ENCODE data around the gene RPL6. TPM values are rescaled to one million over a fixed set of nuclear protein-coding genes. Genes with fewer than 3 reads are reported as not detected.

Gene RPL6
- total RNA-seq, 6 donors from 2014 or later, result 540 to 983 (median 822) TPM

DNA sequence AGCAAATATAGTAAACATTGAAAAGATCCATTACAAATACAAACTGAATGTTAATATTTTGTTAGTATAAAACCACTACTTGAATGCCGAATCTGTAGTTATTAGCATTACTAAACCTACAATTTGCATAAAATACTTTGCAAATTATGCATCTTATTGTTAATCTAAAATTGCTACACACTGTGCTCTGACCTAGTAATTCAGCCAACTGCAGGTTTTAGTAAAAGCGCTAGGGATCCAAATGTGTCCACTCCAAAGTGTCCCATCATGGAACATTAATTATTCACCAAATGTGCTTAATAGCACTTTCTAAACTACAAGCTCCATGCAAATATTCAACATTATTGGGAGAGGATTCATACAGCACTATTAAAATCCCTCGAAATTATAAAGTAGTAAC lies 41.4 kb downstream of the RPL6 start:
- H3K9me3 ChIP-seq, result no peaks in the 10 kb centered on the region
- H3K27me3 ChIP-seq, result no peaks in the 10 kb centered on the region
- H3K4me3 ChIP-seq, result no peak overlapping the region
- no peak for ATAC-seq (ENCODE audit: low FRiP score in 2 of 2)
- no peak overlapping the region for H3K27ac ChIP-seq
- H3K4me1 ChIP-seq, result peaks cover 0 to 7% (median 4%) of the 10 kb centered on the region in 4 donors
- 91 to 92% methylated on average over 3 of the region's 3 CpGs for WGBS, 2 donors
- TF ChIP-seq POLR2AphosphoS5 (IDR thresholded peaks at IDR 0.05) (no peak), EP300 (IDR thresholded peaks at IDR 0.05) (no peak), POLR2A (IDR thresholded peaks at IDR 0.05) (no peak)
- TF ChIP-seq, protein P1, sequence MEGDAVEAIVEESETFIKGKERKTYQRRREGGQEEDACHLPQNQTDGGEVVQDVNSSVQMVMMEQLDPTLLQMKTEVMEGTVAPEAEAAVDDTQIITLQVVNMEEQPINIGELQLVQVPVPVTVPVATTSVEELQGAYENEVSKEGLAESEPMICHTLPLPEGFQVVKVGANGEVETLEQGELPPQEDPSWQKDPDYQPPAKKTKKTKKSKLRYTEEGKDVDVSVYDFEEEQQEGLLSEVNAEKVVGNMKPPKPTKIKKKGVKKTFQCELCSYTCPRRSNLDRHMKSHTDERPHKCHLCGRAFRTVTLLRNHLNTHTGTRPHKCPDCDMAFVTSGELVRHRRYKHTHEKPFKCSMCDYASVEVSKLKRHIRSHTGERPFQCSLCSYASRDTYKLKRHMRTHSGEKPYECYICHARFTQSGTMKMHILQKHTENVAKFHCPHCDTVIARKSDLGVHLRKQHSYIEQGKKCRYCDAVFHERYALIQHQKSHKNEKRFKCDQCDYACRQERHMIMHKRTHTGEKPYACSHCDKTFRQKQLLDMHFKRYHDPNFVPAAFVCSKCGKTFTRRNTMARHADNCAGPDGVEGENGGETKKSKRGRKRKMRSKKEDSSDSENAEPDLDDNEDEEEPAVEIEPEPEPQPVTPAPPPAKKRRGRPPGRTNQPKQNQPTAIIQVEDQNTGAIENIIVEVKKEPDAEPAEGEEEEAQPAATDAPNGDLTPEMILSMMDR (IDR thresholded peaks at IDR 0.05), result no peak
- H3K36me3 ChIP-seq, result no peaks in the 10 kb centered on the region
- DNase-seq, result no peak

DNA sequence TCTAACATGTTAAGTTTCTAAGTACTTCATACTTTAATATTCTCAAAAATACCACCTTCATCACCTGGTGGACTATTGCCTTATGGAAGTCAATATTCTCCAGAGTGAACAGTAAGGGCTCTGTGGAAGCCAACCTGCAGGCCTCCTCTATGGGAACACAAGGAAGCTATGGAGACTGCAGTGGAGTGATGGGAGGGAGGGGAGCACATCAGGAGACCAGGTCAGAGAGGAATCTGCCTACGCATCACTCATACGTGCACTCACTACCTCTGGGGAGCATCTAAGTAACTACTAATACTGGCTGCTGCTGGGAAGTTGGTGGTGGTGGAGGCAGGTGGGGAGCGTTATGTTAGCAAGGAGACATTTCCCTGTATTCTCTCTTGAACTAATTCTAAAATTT lies 47.1 kb downstream of the RPL6 start:
- DNase-seq, result no peak
- H3K27me3 ChIP-seq, result no peaks in the 10 kb centered on the region
- ATAC-seq (ENCODE audit: low FRiP score in 2 of 2), result no peak
- H3K9me3 ChIP-seq, result no peaks in the 10 kb centered on the region
- 98% methylated on average over 3 of the region's 3 CpGs for WGBS, 2 donors
- no peak overlapping the region for H3K4me3 ChIP-seq
- no peaks in the 10 kb centered on the region for H3K4me1 ChIP-seq
- no peak overlapping the region for H3K27ac ChIP-seq
- H3K36me3 ChIP-seq, result no peaks in the 10 kb centered on the region
- TF ChIP-seq POLR2A (IDR thresholded peaks at IDR 0.05) (no peak), EP300 (IDR thresholded peaks at IDR 0.05) (no peak), POLR2AphosphoS5 (IDR thresholded peaks at IDR 0.05) (no peak)
- TF ChIP-seq, protein P1 (IDR thresholded peaks at IDR 0.05), result no peak

DNA sequence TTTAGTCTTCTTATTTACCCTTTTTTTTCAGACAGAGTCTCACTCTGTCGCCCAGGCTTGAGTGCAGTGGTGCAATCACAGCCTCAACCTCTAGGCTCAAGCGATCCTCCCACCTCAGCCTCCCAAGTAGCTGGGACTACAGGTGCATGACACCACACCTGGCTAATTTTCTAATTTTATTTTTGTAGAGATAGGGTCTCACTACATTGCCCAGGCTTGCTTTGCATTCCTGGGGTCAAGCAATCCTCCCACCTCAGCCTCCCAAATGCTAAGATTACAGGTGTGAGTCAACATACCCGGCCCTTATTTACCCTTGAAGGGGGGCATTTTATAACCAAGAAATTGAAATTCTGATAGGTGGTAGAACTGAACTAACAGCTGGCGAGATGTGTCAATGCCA lies 48.1 kb downstream of the RPL6 start:
- TF ChIP-seq POLR2A (IDR thresholded peaks at IDR 0.05) (no peak), EP300 (IDR thresholded peaks at IDR 0.05) (no peak), POLR2AphosphoS5 (IDR thresholded peaks at IDR 0.05) (no peak)
- TF ChIP-seq, protein P1 (IDR thresholded peaks at IDR 0.05), result no peak
- Histone ChIP-seq H3K36me3 (no peaks in the 10 kb centered on the region), H3K4me3 (no peak overlapping the region), H3K27ac (no peak overlapping the region), H3K4me1 (no peaks in the 10 kb centered on the region), H3K9me3 (no peaks in the 10 kb centered on the region), H3K27me3 (no peaks in the 10 kb centered on the region)
- WGBS, 2 donors, result 90 to 91% methylated on average over 4 of the region's 4 CpGs
- DNase-seq (no peak), ATAC-seq (ENCODE audit: low FRiP score in 2 of 2) (no peak)

DNA sequence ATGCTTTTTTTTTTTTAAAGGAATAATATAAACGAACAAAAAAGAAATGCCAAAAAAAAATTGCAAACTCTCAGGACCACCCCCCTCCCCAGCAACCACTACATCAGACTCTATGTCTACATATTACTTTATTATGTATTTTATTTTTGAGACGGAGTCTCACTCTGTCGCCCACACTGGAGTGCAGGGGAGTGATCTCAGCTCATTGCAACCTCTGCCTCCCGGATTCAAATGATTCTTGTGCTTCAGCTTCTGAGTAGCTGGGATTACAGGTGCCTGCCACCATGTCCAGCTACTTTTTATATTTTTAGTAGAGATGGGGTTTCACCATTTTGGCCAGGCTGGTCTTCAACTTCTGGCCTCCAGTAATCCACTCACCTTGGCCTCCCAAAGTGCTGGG lies 50.1 kb downstream of the RPL6 start:
- Histone ChIP-seq H3K4me1 (no peaks in the 10 kb centered on the region), H3K27ac (no peak overlapping the region), H3K27me3 (no peaks in the 10 kb centered on the region), H3K4me3 (no peak overlapping the region), H3K36me3 (no peaks in the 10 kb centered on the region), H3K9me3 (no peaks in the 10 kb centered on the region)
- ATAC-seq (ENCODE audit: low FRiP score in 2 of 2) (no peak), DNase-seq (no peak)
- 94 to 95% methylated on average over 4 of the region's 4 CpGs for WGBS, 2 donors
- TF ChIP-seq, protein P1 (IDR thresholded peaks at IDR 0.05), result no peak
- TF ChIP-seq EP300 (IDR thresholded peaks at IDR 0.05), result no peak
- TF ChIP-seq POLR2A (IDR thresholded peaks at IDR 0.05), result no peak
- TF ChIP-seq POLR2AphosphoS5 (IDR thresholded peaks at IDR 0.05), result no peak

DNA sequence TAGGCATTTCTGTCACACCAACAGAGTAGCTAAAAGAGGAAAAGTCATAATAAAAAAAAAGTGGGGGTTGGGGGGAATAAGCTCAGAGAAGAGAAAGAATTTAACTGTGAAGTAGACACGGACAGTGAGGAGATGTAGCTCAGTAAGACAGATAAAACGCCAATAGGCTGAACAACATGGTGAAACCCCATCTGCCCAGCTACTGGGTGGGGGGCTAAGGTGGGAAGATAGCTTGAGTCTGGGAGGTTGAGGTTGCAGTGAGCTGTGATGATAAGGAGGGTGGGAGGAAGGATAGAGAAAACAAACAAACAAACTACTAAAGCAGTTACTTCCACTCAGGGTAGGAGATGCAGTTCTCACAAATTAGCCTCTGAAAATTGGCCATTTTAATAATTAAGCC lies 52.2 kb downstream of the RPL6 start:
- H3K27me3 ChIP-seq, result no peaks in the 10 kb centered on the region
- H3K27ac ChIP-seq, result no peak overlapping the region
- WGBS, 2 donors, result 76 to 79% methylated on average over 2 of the region's 2 CpGs
- H3K4me3 ChIP-seq, result no peak overlapping the region
- peaks cover 0 to 6% (median 0%) of the 10 kb centered on the region in 4 donors for H3K4me1 ChIP-seq
- DNase-seq (no peak), ATAC-seq (ENCODE audit: low FRiP score in 2 of 2) (no peak)
- no peaks in the 10 kb centered on the region for H3K9me3 ChIP-seq
- no peaks in the 10 kb centered on the region for H3K36me3 ChIP-seq
- TF ChIP-seq, protein P1 (IDR thresholded peaks at IDR 0.05), result no peak
- TF ChIP-seq POLR2AphosphoS5 (IDR thresholded peaks at IDR 0.05) (no peak), POLR2A (IDR thresholded peaks at IDR 0.05) (no peak), EP300 (IDR thresholded peaks at IDR 0.05) (no peak)
